Prostate gland (tissue), 2 donors: ENCODE data around the gene BLVRB. TPM values are rescaled to one million over a fixed set of nuclear protein-coding genes. Genes with fewer than 3 reads are reported as not detected.
"Not testable (repeated sequence)": the region's sequence is repeated elsewhere in the genome, so short reads cannot be mapped to it uniquely, and the experiment has no call there.

Source experiments
- DNase-seq: peaks from one replicate; pipeline ENCODE4 v3.0.0-alpha.2; 2019; ENCODE audit warnings: low spot score
- H3K27ac ChIP-seq, 2 donors: fragments of 200-600 bp; sonication (generic); 2 replicates each; pipeline ENCODE4 v1.5.1; 2017 to 2019
- H3K27me3 ChIP-seq: fragments of 200-600 bp; sonication (generic); replicated peaks from 2 replicates; pipeline ENCODE4 v1.5.1; 2019; ENCODE audit not compliant: insufficient read depth
- H3K36me3 ChIP-seq, 2 donors: fragments of 200-600 bp; sonication (generic); 1 replicate in 1 of 2; 2 replicates in 1 of 2; pipeline versions ENCODE4 v1.5.1 to v1.8.1; 2017 to 2019
- H3K4me1 ChIP-seq: fragments of 200-600 bp; sonication (generic); replicated peaks from 2 replicates; pipeline ENCODE4 v1.5.1; 2019
- H3K4me3 ChIP-seq, 2 donors: fragments of 200-600 bp; sonication (generic); 2 replicates each; pipeline ENCODE4 v1.5.1; 2017 to 2019
- H3K9me3 ChIP-seq: fragments of 200-600 bp; sonication (generic); 2 replicates; pipeline ENCODE4 v1.5.1; 2017
- POLR2A ChIP-seq: fragments of 450-650 bp; IDR thresholded peaks from one replicate; pipeline ENCODE4 v1.6.1; 2016; ENCODE audit warnings: antibody characterized with exemption, mild to moderate bottlenecking
- POLR2AphosphoS5 ChIP-seq: sonication (generic); formaldehyde crosslinking; IDR thresholded peaks from one replicate; pipeline ENCODE4 v1.6.1; 2017; ENCODE audit warnings: antibody characterized with exemption
- WGBS: methylation state at CpG from one replicate; pipeline ENCODE4 v1.1.5; 2018; 5-methylcytosine and 5-hydroxymethylcytosine counted together
- intact Hi-C: fragments of 100-400 bp; cut with DNase I; formaldehyde crosslinking; loops from one replicate; pipeline ENCODE4 v1.14.2; 2022
- total RNA-seq, 2 donors: library from RNA; depleted of rRNA; stranded (reverse); fragments of >200 nt; gene quantifications; one replicate each; pipeline ENCODE4 v1.1.0, GENCODE V29; 2016
- TF ChIP-seq, protein P1 (sequence below), 4 experiments: fragments of 200-600 bp in 2 of 4; fragments of 450-650 bp in 2 of 4; sonication (generic) in 2 of 4; IDR thresholded peaks; 1 replicate in 3 of 4; 2 replicates in 1 of 4; pipeline ENCODE4 v1.5.1; 2016 to 2019; ENCODE audit warnings: antibody characterized with exemption in 4 of 4, mild to moderate bottlenecking in 2 of 4, moderate library complexity in 2 of 4

BLVRB gene
- total RNA-seq, 2 donors from 2014 or later: 101 to 261 TPM

DNA sequence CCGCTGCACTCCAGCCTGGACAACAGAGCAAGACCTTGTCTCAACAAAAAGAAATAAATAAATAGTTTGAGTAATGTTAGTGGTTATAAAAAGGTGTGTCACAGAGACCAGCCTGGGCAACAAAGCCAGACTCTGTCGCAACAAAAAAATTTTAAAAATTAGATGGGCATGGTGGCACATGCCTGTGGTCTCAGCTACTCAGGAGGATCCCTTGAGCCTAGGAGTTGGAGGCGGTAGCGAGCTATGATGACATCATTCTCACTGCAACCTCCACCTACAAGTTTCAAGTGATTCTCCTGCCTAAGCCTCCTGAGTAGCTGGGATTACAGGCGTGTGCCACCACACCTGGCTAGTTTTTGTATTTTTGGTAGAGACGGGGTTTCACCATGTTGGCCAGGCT lies 11.6 kb downstream of the BLVRB start:
- peak; percentile 24 for TF ChIP-seq POLR2AphosphoS5
- H3K27me3 ChIP-seq, H3K9me3 ChIP-seq, DNase-seq, H3K4me1 ChIP-seq, H3K36me3 ChIP-seq, H3K4me3 ChIP-seq, intact Hi-C loops: not testable (repeated sequence)
- WGBS: 81% methylated on average over 6 of the region's 6 CpGs
- peak overlapping the region; percentile 55 to 77 for H3K27ac ChIP-seq

DNA sequence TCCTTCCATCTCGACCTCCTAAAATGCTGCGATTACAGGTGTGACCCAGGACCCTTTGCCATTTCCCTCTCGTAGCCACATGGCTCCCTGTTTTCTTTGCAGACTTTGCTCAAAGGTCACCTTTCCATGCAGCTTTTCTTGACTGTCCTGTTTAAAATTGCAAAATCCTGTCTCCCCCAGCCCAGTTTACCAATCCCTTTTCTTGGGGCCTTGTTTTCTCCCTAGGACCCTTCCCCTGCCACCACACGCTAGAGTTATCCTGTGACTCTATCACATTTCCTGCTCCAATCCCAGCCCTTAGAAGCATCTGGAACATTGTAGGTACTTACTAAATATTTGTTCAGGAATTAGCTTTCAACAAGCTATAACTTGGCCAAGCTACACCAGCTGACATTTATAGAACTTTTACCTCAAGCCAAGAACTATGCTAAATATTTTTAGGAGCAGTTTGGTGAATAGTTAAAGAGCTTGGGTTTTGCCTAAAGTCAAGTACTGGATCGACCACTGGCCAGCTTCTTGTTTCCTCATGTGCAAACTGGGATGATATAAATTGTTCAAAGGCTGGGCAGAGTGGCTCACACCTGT lies 12.3 kb downstream of the BLVRB start:
- Histone ChIP-seq H3K9me3 (no peaks in the 10 kb centered on the region), H3K36me3 (peaks cover 0 to 5% of the 10 kb centered on the region in 2 donors), H3K4me3 (no peak overlapping the region), H3K4me1 (peaks cover 6% of the 10 kb centered on the region), H3K27me3 (no peaks in the 10 kb centered on the region), H3K27ac (peak overlapping the region; percentile 55 to 77)
- WGBS: 48% methylated on average over 5 of the region's 5 CpGs
- no peak for TF ChIP-seq POLR2A
- TF ChIP-seq POLR2AphosphoS5: peak; percentile 91
- intact Hi-C loops: no loop called here
- DNase-seq: peak; percentile 59

DNA sequence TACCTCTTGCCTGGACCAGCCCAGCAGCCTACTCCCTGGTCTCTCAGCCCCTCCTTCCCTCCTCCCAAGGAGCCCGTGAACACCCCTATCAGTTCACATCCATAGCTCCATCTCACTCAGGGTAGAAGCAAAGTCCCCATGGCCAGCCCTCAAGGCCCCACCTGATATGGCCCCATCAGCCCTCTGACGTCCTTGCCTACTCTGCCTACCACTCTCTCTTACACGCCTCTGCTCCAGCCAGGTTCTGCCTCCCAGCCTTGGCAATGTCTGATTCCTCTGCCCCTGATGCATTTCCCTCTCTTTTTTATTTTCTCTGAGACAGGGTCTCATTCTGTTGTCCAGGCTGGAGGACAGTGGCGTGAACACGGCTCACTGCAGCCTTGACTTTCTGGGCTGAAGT lies 13.5 kb downstream of the BLVRB start:
- H3K4me1 ChIP-seq: peaks cover 6% of the 10 kb centered on the region
- WGBS: 72% methylated on average over 5 of the region's 5 CpGs
- no peak for TF ChIP-seq POLR2A
- TF ChIP-seq POLR2AphosphoS5: no peak
- TF ChIP-seq, protein P1, sequence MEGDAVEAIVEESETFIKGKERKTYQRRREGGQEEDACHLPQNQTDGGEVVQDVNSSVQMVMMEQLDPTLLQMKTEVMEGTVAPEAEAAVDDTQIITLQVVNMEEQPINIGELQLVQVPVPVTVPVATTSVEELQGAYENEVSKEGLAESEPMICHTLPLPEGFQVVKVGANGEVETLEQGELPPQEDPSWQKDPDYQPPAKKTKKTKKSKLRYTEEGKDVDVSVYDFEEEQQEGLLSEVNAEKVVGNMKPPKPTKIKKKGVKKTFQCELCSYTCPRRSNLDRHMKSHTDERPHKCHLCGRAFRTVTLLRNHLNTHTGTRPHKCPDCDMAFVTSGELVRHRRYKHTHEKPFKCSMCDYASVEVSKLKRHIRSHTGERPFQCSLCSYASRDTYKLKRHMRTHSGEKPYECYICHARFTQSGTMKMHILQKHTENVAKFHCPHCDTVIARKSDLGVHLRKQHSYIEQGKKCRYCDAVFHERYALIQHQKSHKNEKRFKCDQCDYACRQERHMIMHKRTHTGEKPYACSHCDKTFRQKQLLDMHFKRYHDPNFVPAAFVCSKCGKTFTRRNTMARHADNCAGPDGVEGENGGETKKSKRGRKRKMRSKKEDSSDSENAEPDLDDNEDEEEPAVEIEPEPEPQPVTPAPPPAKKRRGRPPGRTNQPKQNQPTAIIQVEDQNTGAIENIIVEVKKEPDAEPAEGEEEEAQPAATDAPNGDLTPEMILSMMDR (IDR thresholded peaks at IDR 0.05): no peak
- peaks cover 0 to 5% of the 10 kb centered on the region in 2 donors for H3K36me3 ChIP-seq
- intact Hi-C loops: no loop called here
- no peak for DNase-seq
- peak overlapping the region; percentile 3 to 27 for H3K27ac ChIP-seq
- H3K27me3 ChIP-seq: no peaks in the 10 kb centered on the region
- H3K4me3 ChIP-seq: no peak overlapping the region
- no peaks in the 10 kb centered on the region for H3K9me3 ChIP-seq

DNA sequence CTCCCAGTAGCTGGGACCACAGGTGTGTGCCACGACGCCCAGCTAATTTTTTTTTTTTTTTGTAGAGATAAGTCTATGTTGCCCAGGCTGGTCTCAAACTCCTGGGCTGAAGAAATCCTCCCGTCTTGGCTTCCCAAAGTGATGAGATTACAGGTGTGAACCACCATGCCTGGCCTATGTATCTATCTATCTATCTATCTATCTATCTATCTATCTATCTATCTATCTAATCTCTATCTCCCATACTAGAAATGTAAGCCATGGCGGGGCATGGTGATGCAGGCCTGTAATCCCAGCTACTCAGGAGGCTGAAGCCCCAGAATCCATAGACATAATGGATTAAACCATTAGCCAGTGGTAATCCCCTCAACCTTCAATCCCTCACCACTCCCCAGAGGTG lies 14.9 kb downstream of the BLVRB start:
- intact Hi-C loops: no loop called here
- Histone ChIP-seq H3K9me3 (no peaks in the 10 kb centered on the region), H3K4me3 (no peak overlapping the region), H3K4me1 (peaks cover 10% of the 10 kb centered on the region), H3K27ac (no peak overlapping the region), H3K27me3 (no peaks in the 10 kb centered on the region), H3K36me3 (peaks cover 0 to 5% of the 10 kb centered on the region in 2 donors)
- WGBS: 89% methylated on average over 4 of the region's 4 CpGs
- DNase-seq: no peak
- TF ChIP-seq, protein P1 (IDR thresholded peaks at IDR 0.05): no peak
- TF ChIP-seq POLR2AphosphoS5: no peak

- Histone ChIP-seq H3K4me1 (peaks cover 10% of the 10 kb centered on the region), H3K4me3 (no peak overlapping the region), H3K27me3 (no peaks in the 10 kb centered on the region), H3K36me3 (peaks cover 0 to 5% of the 10 kb centered on the region in 2 donors), H3K9me3 (no peaks in the 10 kb centered on the region), H3K27ac (no peak overlapping the region)
- intact Hi-C loops: loop anchor here (10.0 kb wide), 1 partner anchor 145 kb away; no protein-coding TSS in a partner anchor
- TF ChIP-seq POLR2AphosphoS5: no peak
- TF ChIP-seq POLR2A: no peak
- TF ChIP-seq, protein P1 (IDR thresholded peaks at IDR 0.05): no peak
- no peak for DNase-seq
- 91% methylated on average over 4 of the region's 4 CpGs for WGBS
These were observed 16.0 kb downstream of the BLVRB start for GRCh38 chr19:40449506-40449905.

DNA sequence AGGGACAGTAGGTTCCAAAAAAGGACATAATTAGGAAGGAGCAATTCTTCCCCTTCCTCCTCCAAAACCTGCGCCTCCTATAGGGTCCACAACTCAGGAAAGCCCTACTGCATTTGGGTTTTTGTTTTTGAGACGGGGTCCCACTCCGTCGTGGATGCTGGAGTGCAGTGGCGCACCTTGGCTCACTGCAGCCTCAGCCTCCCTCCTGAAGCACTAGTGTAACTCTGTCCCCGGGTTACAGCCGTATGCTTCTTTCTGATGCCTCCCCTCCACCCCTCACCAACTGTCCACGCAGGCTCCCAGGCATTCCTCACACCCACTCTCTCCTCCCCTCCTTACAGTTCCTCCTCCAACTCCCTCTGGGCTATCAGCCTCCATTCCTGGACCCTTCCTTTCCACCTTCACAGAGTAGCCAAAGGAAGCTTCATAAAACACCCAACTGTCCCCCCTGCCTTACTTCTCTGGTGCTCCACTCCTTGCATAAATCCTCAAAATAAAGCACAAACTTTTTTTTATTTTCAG lies 19.2 kb downstream of the BLVRB start:
- Histone ChIP-seq H3K27ac (peak overlapping the region; percentile 99), H3K36me3 (peaks cover 0 to 9% of the 10 kb centered on the region in 2 donors), H3K9me3 (no peaks in the 10 kb centered on the region), H3K4me3 (no peak overlapping the region), H3K27me3 (no peaks in the 10 kb centered on the region), H3K4me1 (peaks cover 13% of the 10 kb centered on the region)
- TF ChIP-seq, protein P1 (IDR thresholded peaks at IDR 0.05): no peak
- TF ChIP-seq POLR2AphosphoS5 (no peak), POLR2A (no peak)
- WGBS: 71% methylated on average over 8 of the region's 8 CpGs
- DNase-seq: no peak
- intact Hi-C loops: loop anchor here (10.0 kb wide), 1 partner anchor 148 kb away; no protein-coding TSS in a partner anchor
